HG03039 (cell line): Measurements from ENCODE around the gene NCOR2.

Source experiments
- ATAC-seq: cut with Tn5 transposase; IDR thresholded peaks from one replicate; pipeline ENCODE4 v1.9.1; 2021; ENCODE audit warnings: mild to moderate bottlenecking, moderate library complexity; ENCODE audit not compliant: unreplicated experiment

The NCOR2 gene

DNA sequence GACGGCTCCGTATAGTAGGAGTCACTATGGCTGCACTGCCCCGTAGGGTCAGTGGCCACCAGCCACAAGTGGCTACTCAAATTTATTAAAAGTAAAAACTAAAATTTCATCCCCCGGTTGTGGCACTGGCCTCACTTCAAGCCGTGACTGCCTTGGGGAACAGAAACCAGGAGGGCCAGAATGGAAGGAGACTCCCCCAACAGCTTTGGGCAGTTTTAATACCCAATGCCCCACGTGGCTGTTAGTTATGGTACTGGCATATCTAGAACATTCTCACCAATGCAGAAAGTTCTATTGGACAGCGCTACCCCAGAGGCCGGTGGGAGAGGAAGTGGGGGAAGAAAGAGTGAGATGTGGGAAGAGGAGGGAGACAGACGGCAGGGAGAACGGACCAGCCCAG, 6.2 kb downstream of the NCOR2 start:
- no peak for ATAC-seq

GRCh38 chr12:124560146-124560890, 7.1 kb downstream of the NCOR2 start:
- ATAC-seq: no peak

- no peak for ATAC-seq
Measured at GRCh38 chr12:124559182-124560017, 8.0 kb downstream of the NCOR2 start.

DNA sequence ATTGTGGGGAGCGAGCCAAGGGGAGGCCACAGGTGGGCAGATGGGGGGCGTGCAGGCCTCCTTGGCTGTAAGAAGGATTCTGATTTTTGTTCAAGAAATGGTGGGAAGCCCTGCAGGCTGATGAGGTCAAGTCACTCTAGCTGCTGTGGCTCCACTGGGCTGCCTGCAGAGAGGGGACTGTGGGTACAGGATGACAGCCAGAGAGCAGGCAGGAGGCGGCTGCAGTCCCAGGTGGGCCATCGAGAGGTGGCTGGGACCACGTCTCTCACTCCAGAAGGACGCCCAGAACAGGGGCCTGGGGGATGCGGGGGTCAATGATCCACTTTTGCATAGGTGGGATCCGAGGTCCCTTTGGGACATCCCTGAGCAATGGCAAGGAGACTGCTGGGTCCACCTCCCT, 9.1 kb downstream of the NCOR2 start:
- ATAC-seq: no peak

DNA sequence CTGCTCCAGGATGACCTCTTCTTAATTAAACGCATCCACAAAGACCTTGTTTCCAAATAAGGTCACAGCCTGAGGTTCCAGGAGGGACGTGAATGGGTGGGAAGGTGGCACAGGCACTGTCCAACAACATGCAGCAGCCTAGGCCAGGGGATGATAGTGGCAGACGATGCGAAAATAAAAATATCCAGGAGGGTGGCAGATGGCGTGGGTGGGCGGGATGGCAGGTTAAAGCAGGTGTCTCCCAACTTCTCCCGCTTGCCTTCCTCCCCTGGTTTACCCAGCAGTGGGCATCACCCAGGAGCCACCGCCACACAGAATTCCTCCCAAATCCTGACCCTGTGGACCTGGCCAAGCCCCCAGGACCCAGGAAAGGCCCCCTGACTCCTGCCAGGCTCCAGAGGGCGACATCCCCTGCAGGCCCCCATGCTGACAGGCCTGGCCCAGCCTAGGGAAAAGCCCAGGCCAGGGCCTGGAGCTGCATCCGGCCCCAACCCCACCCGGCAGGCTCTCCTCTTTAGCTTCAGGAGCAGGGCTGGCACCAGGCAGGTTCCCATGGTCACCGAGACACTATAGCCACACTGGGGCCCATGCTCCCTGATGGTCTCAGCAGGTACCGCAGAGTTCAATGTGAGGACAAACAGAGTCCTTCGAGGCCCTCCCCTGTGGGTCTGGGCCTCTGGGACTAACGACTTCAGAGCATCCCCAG, 9.7 kb downstream of the NCOR2 start:
- no peak for ATAC-seq

GRCh38 chr12:124556896-124557501, 10.4 kb downstream of the NCOR2 start:
- no peak for ATAC-seq

GRCh38 chr12:124556074-124556466, 11.3 kb downstream of the NCOR2 start:
- ATAC-seq: no peak

DNA sequence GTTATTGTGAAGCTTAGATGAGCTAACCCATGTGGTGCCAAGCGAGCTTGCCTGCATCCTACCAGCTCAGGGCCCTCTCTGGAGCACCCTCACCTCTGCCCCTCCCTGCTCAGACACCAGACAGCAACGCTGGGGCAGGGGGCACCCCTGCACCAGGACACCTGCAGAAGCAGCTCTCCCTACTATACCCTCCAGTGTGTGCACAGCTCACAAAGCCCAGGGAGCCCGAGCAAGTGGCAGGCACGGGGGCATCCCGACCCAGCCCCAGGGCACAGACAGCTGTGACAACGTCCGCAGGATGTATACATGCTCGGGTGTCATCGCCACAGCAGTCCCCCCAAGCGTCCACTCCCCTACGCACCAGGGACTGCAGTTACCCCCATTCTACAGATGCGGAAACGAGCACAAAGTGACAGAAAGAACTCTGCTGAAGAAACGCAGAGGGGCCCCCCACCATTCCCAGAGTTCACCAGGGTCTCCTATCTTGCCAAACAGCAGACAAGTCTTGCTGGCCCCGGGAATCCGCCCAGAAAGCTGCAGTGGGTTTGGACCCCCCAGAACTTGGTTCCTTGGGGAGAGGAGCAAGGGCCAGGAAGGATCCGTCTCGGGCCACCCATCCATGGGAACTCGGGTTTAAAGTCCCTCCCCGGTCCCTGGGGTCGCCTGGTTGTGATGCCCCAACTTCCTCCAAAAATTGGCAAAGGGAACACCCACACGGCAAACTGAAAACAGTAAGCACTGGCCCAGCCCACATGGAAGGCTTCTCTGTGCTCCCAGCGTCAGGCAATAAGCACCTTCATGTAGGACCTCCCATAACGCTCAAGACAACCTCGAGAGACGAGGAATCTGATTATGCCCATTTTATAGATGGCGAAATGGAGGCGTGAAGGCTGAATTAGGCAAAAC, 12.0 kb downstream of the NCOR2 start:
- no peak for ATAC-seq

DNA sequence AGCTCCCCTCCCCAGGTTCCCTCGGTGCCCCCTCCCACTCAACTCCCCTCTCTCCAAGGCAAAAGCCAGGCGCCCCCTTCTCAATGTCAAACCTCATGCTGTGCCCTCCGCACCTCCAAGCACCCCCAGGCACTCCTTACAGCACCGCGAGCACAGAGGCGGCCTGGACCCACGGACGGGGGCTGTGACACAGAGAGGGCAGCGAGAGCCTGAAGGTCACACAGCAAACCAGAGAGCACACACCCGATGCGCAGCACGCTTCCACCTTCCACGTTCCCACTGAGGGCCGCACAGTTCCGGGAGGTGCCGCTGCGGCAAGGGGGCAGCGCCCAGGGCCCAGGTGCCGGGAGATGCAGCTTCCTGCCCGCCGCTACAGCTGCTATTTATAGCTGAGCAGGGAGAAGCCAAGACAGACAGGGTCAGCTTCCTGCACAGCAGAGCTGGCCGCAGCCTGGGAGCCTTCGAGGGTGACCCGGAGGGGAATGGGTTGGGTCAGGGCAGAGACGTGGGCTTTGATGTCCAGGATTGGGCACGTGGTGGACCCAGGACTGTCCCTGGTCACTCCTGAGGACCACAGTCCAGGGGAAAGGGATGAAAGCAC, 12.9 kb downstream of the NCOR2 start:
- no peak for ATAC-seq

- ATAC-seq: no peak
Measured at GRCh38 chr12:124553862-124554428, 13.5 kb downstream of the NCOR2 start.

DNA sequence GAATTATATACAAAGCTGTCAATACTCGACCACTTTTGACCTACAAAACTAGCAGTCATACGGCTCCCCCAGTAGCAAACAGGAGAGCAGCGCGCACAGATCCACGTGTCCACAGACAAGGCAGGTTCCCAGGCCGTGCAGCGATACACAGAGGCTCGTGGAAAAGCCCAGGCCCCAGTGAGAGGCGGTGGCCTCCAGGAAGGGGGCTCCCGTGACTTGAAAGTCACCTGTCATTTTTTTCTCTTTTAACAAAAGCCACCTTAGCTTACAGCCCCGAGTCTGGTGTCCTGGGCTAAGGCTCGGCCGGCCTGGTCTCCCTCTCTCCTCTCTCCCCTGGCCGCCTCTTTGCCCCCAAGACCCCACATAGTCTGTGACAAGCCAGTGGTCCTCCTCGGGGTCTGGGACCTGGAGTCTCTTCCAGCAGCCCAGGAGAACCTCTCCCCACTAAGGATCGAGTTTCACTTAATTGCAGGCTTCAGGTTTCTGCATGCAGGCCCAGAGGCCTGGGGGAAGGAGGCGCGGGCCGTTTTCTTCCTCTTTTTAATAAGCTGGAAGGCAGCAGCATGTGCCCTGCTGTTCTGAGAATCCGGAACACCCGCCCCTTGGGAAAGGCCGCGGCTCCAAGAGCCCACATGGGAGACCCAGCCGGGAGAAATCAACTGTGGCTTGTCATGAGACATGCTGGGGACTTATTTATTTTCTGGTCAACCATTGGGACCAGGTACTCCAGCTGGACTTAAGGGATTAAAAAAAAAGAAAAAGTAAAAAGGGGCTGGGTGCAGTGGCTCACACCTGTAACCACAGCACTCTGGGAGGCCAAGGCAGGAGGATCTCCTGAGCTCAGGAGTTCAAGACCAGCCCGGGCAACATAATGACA, 15.9 kb downstream of the NCOR2 start:
- ATAC-seq: no peak

DNA sequence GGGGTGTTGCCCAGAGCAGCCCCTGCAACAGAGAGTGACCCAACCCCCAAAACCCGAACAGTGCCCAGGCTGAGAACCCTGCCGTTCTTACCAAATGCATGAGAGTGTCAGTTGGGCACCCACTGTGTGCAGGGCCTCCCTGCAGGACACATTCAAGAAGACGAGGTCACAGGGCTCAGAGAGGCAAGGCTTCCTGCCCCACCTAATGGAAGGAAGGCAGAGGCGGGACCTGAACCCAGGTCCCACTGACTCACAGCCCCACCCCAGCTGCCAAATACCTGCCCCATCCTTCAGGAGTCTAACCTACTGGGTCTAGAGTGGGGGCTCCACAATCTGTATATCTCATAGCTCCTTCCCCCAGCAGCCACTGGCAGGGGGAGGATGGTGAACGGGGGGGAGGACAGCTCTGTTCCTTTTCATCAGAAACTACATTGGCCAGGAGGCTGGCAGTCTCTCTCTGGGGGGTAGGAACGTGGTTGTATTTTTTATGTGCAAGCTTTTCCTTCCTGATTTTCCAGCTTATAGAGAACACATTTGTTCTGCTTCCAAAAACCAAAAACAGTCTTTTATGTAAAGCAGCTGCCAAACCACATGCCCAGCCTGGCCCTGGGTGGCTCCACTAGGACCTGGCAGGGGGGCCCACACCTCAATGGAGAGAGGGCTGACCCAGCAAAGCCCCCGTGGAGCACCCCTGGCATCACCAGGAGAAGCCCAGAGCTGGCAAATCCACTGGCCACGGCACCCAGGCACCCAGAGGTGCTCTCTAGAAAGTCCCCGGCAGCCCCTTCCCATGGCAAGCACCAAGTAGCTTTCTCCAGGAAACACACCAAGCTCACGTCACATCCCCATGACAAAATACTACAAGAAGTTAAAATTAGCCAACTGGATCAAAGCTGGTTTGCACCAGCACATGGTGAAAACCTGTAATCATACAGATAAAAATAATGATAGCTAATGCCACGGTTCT, 17.0 kb downstream of the NCOR2 start:
- ATAC-seq: no peak

DNA sequence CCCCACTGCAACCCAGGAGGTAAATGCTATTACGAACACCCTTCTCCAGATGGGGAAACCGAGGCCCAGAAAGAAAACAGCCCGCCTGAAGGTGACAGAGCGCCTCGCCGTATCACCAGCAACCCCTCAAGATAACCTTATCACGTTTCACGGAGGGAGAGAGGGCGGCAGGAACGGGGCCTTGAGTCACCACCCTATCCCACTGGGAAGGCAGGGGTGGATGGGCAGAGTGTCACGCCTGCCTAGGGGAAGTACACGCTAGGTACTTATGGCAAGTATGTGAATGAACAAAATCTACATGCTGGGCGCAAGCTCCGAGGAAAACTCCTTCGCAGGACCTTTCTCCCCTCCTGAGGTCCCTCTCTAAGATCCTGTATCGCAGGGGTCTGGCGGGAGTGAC, 17.8 kb downstream of the NCOR2 start:
- no peak for ATAC-seq

- no peak for ATAC-seq
Measured at GRCh38 chr12:124548854-124549378, 18.5 kb downstream of the NCOR2 start.

- ATAC-seq: no peak
Measured at GRCh38 chr12:124547626-124548025, 19.8 kb downstream of the NCOR2 start.

DNA sequence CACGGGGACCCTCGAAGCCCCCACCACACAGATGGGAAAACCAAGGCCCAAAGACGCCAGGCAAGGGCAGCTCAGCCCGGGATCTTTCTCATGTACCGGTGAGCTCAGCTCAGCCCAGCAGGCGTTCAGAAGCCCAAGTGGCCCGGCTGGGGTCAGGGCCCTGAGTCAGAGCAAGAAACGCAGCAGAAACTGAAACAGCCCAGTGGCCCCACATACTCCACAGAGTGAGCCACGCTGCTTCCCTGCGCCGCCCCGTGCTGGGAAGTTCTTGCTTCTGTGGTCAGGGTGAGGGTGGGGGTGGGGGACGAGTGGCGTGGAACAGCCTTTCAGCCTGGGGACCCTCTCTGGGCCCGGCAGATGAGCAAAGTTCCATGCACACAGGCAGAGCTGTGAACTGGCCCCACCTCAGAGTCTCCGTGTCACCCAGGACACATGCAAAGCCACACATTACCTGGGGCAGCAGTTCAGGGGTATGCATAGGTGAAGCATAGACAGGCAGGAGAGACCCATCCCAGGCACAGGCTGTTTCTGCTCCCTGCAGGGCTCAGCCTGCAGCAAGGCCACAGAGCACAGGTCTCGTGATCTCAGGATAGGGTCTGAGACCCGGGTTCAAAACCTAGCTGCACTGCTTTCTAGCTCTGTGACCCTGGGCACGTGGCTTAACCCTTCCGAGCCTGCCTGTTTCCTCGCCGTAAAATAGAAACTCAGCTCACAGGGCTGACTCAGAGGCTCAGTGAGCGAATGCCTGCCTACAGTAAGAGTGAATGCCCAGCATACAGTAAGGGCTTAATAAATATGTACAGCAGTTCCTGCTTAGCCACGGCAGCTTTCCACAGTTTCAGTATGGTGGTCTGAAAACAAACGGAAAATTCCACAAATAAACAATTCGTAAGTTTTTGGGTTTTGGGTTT, 21.6 kb downstream of the NCOR2 start:
- peak; percentile 83 for ATAC-seq
